Omental fat pad (tissue), 4 donors: Measurements from ENCODE around the gene INPP5A. TPM values are rescaled to one million over a fixed set of nuclear protein-coding genes. Genes with fewer than 3 reads are reported as not detected.

Experiments used
- ATAC-seq: fragments of 150-250 bp; one replicate; pipeline ENCODE4 v1.9.1; 2016; ENCODE audit warnings: mild to moderate bottlenecking, moderate library complexity; ENCODE audit not compliant: low FRiP score
- DNase-seq: peaks from one replicate; pipeline ENCODE4 v3.0.0-alpha.2; 2019; ENCODE audit warnings: low spot score
- CTCF ChIP-seq, 3 donors: fragments of 450-650 bp; IDR thresholded peaks; one replicate each; pipeline ENCODE4 v1.5.1; 2016 to 2017; ENCODE audit warnings: antibody characterized with exemption in 3 of 3, mild to moderate bottlenecking in 3 of 3, moderate library complexity in 2 of 3
- total RNA-seq, 4 donors: library from RNA; depleted of rRNA; stranded (reverse); fragments of >200 nt; gene quantifications; one replicate each; pipeline ENCODE4 v1.1.0, GENCODE V29; 2016

INPP5A gene
- total RNA-seq, 4 donors from 2014 or later, result 34.1 to 49.3 (median 43.3) TPM

GRCh38 chr10:132535065-132535651, 2.4 kb upstream of the INPP5A start:
- TF ChIP-seq CTCF (IDR thresholded peaks at IDR 0.05), result no peak
- ATAC-seq (no peak), DNase-seq (no peak)

GRCh38 chr10:132536241-132536876, 1.2 kb upstream of the INPP5A start:
- DNase-seq (no peak), ATAC-seq (no peak)
- no peak for TF ChIP-seq CTCF (IDR thresholded peaks at IDR 0.05)

GRCh38 chr10:132536877-132537683, 507 bp upstream of the INPP5A start:
- ATAC-seq, result peak; percentile 97
- peak; percentile 100 for DNase-seq
- TF ChIP-seq CTCF (IDR thresholded peaks at IDR 0.05), result no peak

GRCh38 chr10:132538031-132538789, 623 bp downstream of the INPP5A start:
- ATAC-seq, result peak; percentile 1
- TF ChIP-seq CTCF (IDR thresholded peaks at IDR 0.05), result no peak
- DNase-seq, result no peak

- no peak for ATAC-seq
- no peak for DNase-seq
- no peak for TF ChIP-seq CTCF (IDR thresholded peaks at IDR 0.05)
These were observed 1.3 kb downstream of the INPP5A start for GRCh38 chr10:132538790-132539421.

GRCh38 chr10:132539431-132539839, 1.8 kb downstream of the INPP5A start:
- DNase-seq (no peak), ATAC-seq (no peak)
- TF ChIP-seq CTCF (IDR thresholded peaks at IDR 0.05), result no peak
